Peyer's patch (tissue), 4 donors: ENCODE results near the gene THADA.

ENCODE experiments used
- CTCF ChIP-seq, 6 experiments: fragments of 450-650 bp in 4 of 6; fragments of 200-600 bp in 2 of 6; sonication (generic) in 1 of 6; IDR thresholded peaks; one replicate each; pipeline ENCODE4 v1.5.1; 2017 to 2019; ENCODE audit warnings: antibody characterized with exemption in 6 of 6, mild to moderate bottlenecking in 3 of 6, moderate library complexity in 1 of 6
- POLR2A ChIP-seq, 2 donors: fragments of 450-650 bp; IDR thresholded peaks; one replicate each; pipeline ENCODE4 v1.5.1; 2017; ENCODE audit warnings: antibody characterized with exemption in 2 of 2, mild to moderate bottlenecking in 2 of 2, moderate library complexity in 2 of 2

GRCh38 chr2:43209204-43209717 lies 386.6 kb downstream of the THADA start:
- no peak for TF ChIP-seq POLR2A (IDR thresholded peaks at IDR 0.05)
- no peak for TF ChIP-seq CTCF (IDR thresholded peaks at IDR 0.05)
